ENCODE measurements around the gene FTO. TPM values are rescaled to one million over a fixed set of nuclear protein-coding genes. Genes with fewer than 3 reads are reported as not detected.

The FTO gene
- total RNA-seq = 105 and 152 TPM in 2 replicates

DNA sequence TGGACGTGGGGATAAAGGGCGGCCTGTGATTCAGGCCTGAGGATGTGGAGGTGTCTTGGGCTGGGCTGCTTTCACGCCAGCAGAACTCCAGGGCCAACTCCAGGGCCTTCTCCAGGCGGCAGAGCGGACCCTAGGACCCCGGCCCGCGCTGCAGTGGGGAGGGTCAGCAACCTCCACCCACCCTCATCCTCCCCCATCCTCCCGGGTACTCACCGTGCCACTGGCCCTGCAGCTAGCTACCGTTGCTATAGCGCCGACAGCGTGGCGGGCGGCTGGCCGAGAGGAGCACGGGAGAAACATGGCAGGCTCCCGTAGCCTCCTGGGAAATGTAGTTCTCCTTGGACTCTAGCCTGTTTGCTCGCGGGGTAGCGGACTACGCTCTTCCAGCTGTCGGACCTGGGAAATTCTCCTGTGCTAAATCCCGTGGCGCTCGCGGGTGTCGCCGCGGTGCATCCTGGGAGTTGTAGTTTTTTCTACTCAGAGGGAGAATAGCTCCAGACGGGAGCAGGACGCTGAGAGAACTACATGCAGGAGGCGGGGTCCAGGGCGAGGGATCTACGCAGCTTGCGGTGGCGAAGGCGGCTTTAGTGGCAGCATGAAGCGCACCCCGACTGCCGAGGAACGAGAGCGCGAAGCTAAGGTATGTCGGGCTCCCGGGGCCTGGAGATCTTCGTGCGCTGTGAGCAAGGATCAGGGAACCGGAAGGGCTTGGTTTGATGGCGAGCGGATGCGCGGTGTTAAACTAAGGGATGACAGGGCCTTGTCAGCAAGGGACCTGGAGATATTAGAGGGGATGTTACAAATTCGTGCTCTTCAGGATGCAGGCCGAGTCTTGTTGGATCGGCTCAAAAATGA lies at the start of gene FTO, which contains the start of gene RPGRIP1L:
Gene FTO, plus strand, starts transcription at position 567 of the 855 bp plus-strand sequence.
Gene RPGRIP1L, minus strand, starts transcription at position 270 of the 855 bp plus-strand sequence. CDS start 3,136 bp downstream, outside the sequence.

Other genes starting within 250 kb of the FTO start
- gene AKTIP, start 200.9 kb upstream of the FTO start, total RNA-seq = 31.6 and 34.4 TPM in 2 replicates
- 16.0 and 23.4 TPM in 2 replicates for gene RPGRIP1L, start 297 bp upstream of the FTO start, total RNA-seq

Data from smooth muscle cell of the umbilical artery (primary cell).